ENCODE data around the gene SIX2. TPM values are rescaled to one million over a fixed set of nuclear protein-coding genes. Genes with fewer than 3 reads are reported as not detected.

The SIX2 gene
- total and polyA plus RNA-seq, 2 experiments from 2014 or later: 0.87 to 1.3 TPM

GRCh38 chr2:45045706-45046105 is 36.5 kb upstream of the SIX2 start:
- H3K27me3 ChIP-seq (ENCODE audit: insufficient read depth): no peaks in the 10 kb centered on the region
- no peaks in the 10 kb centered on the region for H3K36me3 ChIP-seq (ENCODE audit: insufficient read depth)
- no peaks in the 10 kb centered on the region for H3K79me2 ChIP-seq (replicated peaks; ENCODE audit: insufficient read depth)
- no peaks in the 10 kb centered on the region for H3K4me1 ChIP-seq (ENCODE audit: insufficient read depth)
- TF ChIP-seq EZH2phosphoT487 (IDR thresholded peaks at IDR 0.05; ENCODE audit: unreplicated experiment) (no peak), EZH2 (IDR thresholded peaks at IDR 0.05; ENCODE audit: low read depth, unreplicated experiment) (no peak), ZNF462 (CRISPR knock-in tag; IDR thresholded peaks at IDR 0.05) (no peak), CTCF (conservative IDR thresholded peaks at IDR 0.05; ENCODE audit: low read depth in 2 of 2) (no peak), CREB1 (CRISPR knock-in tag; IDR thresholded peaks at IDR 0.05; ENCODE audit: low read depth) (no peak), REST (IDR thresholded peaks at IDR 0.05; ENCODE audit: unreplicated experiment) (no peak), ZNF114 (CRISPR knock-in tag; IDR thresholded peaks at IDR 0.05) (no peak), NANOG (IDR thresholded peaks at IDR 0.05; ENCODE audit: borderline replicate concordance) (no peak), POLR2AphosphoS5 (IDR thresholded peaks at IDR 0.05; ENCODE audit: low read depth) (no peak), STAT1 (IDR thresholded peaks at IDR 0.05; ENCODE audit: unreplicated experiment) (no peak), JUNB (IDR thresholded peaks at IDR 0.05; ENCODE audit: unreplicated experiment) (no peak), ETS1 (IDR thresholded peaks at IDR 0.05) (no peak), ZNF331 (CRISPR knock-in tag; IDR thresholded peaks at IDR 0.05; ENCODE audit: low read depth) (no peak)
- no peaks in the 10 kb centered on the region for H3F3A ChIP-seq (replicated peaks; ENCODE audit: low read depth)
- peaks cover 4% of the 10 kb centered on the region for H3K27me3 Mint-ChIP-seq (ENCODE audit: insufficient read depth, low read depth, poor library complexity)
- no peak overlapping the region for H3K27ac Mint-ChIP-seq
- ATAC-seq (no peak), DNase-seq (ENCODE audit: low spot score) (no peak)
- no peak overlapping the region for H3K4me3 ChIP-seq
- no peak overlapping the region for H3K4me3 Mint-ChIP-seq
- H3K36me3 Mint-ChIP-seq (ENCODE audit: low read depth): no peaks in the 10 kb centered on the region
- H3K9me3 Mint-ChIP-seq: no peaks in the 10 kb centered on the region
- no peak overlapping the region for H2AFZ ChIP-seq
- H3K9me2 ChIP-seq (ENCODE audit: insufficient read depth): no peaks in the 10 kb centered on the region
- H3K27ac ChIP-seq (ENCODE audit: low read depth): no peak overlapping the region
- no peak overlapping the region for H3K4me2 ChIP-seq
- peaks cover 3% of the 10 kb centered on the region for H3K4me1 Mint-ChIP-seq
- no peaks in the 10 kb centered on the region for H4K20me1 ChIP-seq (replicated peaks; ENCODE audit: insufficient read depth)
